K562 (cell line): ENCODE measurements around the gene COL13A1. TPM values are rescaled to one million over a fixed set of nuclear protein-coding genes. Genes with fewer than 3 reads are reported as not detected.

Source experiments
- ATAC-seq: fragments of 200-7000 bp; cut with Tn5 transposase; 3 replicates; pipeline ENCODE4 v1.9.1; 2020; ENCODE audit warnings: moderate library complexity
- BruUV-seq: library from RNA; stranded (reverse); fragments of 400-500 nt; replicated peaks from 2 replicates; lab custom pipeline; 2021; lab: Mats Ljungman, UMichigan
- CTCF ChIA-PET: fragments of 300-600 bp; formaldehyde crosslinking; extraction: SDS; loops from one replicate; lab custom pipeline; 2021; ENCODE audit warnings: low intra/inter-chr PET ratio; lab: Yijun Ruan, JAX
- POLR2A ChIA-PET: fragments of 300-600, 350-650 bp; sonication (Branson Sonifier 250); formaldehyde crosslinking; extraction: SDS; loops from one replicate; lab custom pipeline; 2021; ENCODE audit warnings: antibody characterized with exemption, inconsistent platforms; lab: Yijun Ruan, JAX
- DNase-seq, 4 experiments: peaks; one replicate each; pipeline versions ENCODE4 v3.0.0 to v3.0.0-alpha.2; 2011 to 2018; ENCODE audit warnings: low spot score in 3 of 4, mixed read lengths in 3 of 4; ENCODE audit errors: extremely low read depth in 1 of 4
- FAIRE-seq: peaks from 2 replicates; lab custom pipeline; 2011; peaks lifted over from hg19 to GRCh38; lab: Jason Lieb, UNC
- H2AFZ ChIP-seq: 2 replicates; pipeline ENCODE4 v1.6.0; 2011; ENCODE audit warnings: low read depth, low read length, control low read depth, inconsistent platforms
- H3K27ac ChIP-seq: fragments of 200-600 bp; 3 replicates; pipeline ENCODE4 v1.8.0; 2011; ENCODE audit warnings: low read depth, mild to moderate bottlenecking, control low read depth, inconsistent platforms, low read length, moderate library complexity, mixed read lengths; ENCODE audit errors: extremely low read depth
- H3K27me3 ChIP-seq, 2 experiments: fragments of 300-600 bp in 1 of 2; 2 replicates in 1 of 2; 3 replicates in 1 of 2; pipeline versions ENCODE4 v1.6.0 to v1.8.0; 2011; ENCODE audit warnings: inconsistent platforms in 2 of 2, low read length in 2 of 2, mild to moderate bottlenecking in 1 of 2, mixed read lengths in 1 of 2, moderate library complexity in 1 of 2; ENCODE audit not compliant: control insufficient read depth in 2 of 2, insufficient read depth in 2 of 2
- H3K36me3 ChIP-seq: fragments of 300-600 bp; 3 replicates; pipeline ENCODE4 v1.8.0; 2011; ENCODE audit warnings: mild to moderate bottlenecking, low read length, inconsistent platforms; ENCODE audit not compliant: control insufficient read depth, insufficient read depth
- H3K4me1 ChIP-seq, 2 experiments: fragments of 200-600 bp in 1 of 2; replicated peaks in 1 of 2; 2 replicates in 1 of 2; 3 replicates in 1 of 2; pipeline versions ENCODE4 v1.5.1 to v1.8.0; 2011; ENCODE audit warnings: inconsistent platforms in 2 of 2, low read length in 2 of 2, mild to moderate bottlenecking in 1 of 2, mixed read lengths in 1 of 2, moderate library complexity in 1 of 2; ENCODE audit not compliant: control insufficient read depth in 2 of 2, insufficient read depth in 2 of 2
- H3K4me2 ChIP-seq: 2 replicates; pipeline ENCODE4 v1.6.1; 2011; ENCODE audit warnings: low read length, control low read depth, inconsistent platforms, mixed read lengths; ENCODE audit not compliant: insufficient read depth
- H3K4me3 ChIP-seq: fragments of 200-600 bp; sonication (generic), shearing (Covaris generic); 2 replicates; pipeline ENCODE4 v1.5.1; 2016; ENCODE audit warnings: control low read depth, inconsistent platforms
- H3K79me2 ChIP-seq: fragments of 200-600 bp; 3 replicates; pipeline ENCODE4 v1.8.0; 2011; ENCODE audit warnings: low read length, inconsistent platforms; ENCODE audit not compliant: control insufficient read depth, insufficient read depth
- H3K9ac ChIP-seq, 2 experiments: 2 replicates each; pipeline versions ENCODE4 v1.6.0 to v1.6.1; 2011; ENCODE audit warnings: low read depth in 2 of 2, low read length in 2 of 2, control low read depth in 1 of 2, inconsistent platforms in 1 of 2, mild to moderate bottlenecking in 1 of 2, mixed read lengths in 1 of 2; ENCODE audit not compliant: insufficient read depth in 1 of 2
- H3K9me1 ChIP-seq: one replicate; pipeline ENCODE4 v1.6.0; 2011; ENCODE audit warnings: inconsistent platforms, mild to moderate bottlenecking, low read length, moderate library complexity; ENCODE audit not compliant: control insufficient read depth, insufficient read depth
- H3K9me3 ChIP-seq: replicated peaks from 2 replicates; pipeline ENCODE4 v1.5.1; 2011; ENCODE audit warnings: low read depth, low read length, inconsistent platforms; ENCODE audit not compliant: control insufficient read depth, insufficient read depth
- H4K20me1 ChIP-seq: replicated peaks from 2 replicates; pipeline ENCODE4 v1.6.1; 2011; ENCODE audit warnings: low read length, inconsistent platforms, mixed read lengths; ENCODE audit not compliant: control insufficient read depth, insufficient read depth
- BCL6 ChIP-seq: fragments of 250-450 bp; sonication (Bioruptor Pico); IDR thresholded peaks from 2 replicates; pipeline ENCODE4 v1.4.0; 2020
- CBX5 ChIP-seq: IDR thresholded peaks from 2 replicates; pipeline ENCODE4 v1.6.1; 2014; ENCODE audit warnings: low read depth, borderline replicate concordance
- CTBP1 ChIP-seq: fragments of 450-650 bp; IDR thresholded peaks from 2 replicates; pipeline ENCODE4 v1.6.1; 2016; ENCODE audit warnings: borderline replicate concordance
- DEAF1 ChIP-seq: fragments of 450-650 bp; formaldehyde crosslinking; IDR thresholded peaks from 2 replicates; pipeline ENCODE4 v1.4.0; 2020; ENCODE audit warnings: mild to moderate bottlenecking, moderate library complexity
- ETS1 ChIP-seq: conservative IDR thresholded peaks from 2 replicates; pipeline ENCODE4 v1.6.1; 2011; ENCODE audit warnings: low read depth, mild to moderate bottlenecking, low read length; ENCODE audit not compliant: control insufficient read depth
- FOXK1 ChIP-seq: sonication (generic); formaldehyde crosslinking; IDR thresholded peaks from 2 replicates; pipeline ENCODE4 v1.8.0; 2022; ENCODE audit warnings: missing genetic modification reagents, mild to moderate bottlenecking, borderline replicate concordance
- GABPB2 ChIP-seq: fragments of 250-450 bp; sonication (Bioruptor Pico); conservative IDR thresholded peaks from 2 replicates; pipeline ENCODE4 v1.5.1; 2021; ENCODE audit warnings: mild to moderate bottlenecking
- HIVEP1 ChIP-seq: fragments of 250-450 bp; sonication (Bioruptor Pico); IDR thresholded peaks from 2 replicates; pipeline ENCODE4 v1.4.0; 2020; ENCODE audit warnings: mild to moderate bottlenecking
- HMG20A ChIP-seq: fragments of 450-650 bp; formaldehyde crosslinking; conservative IDR thresholded peaks from 2 replicates; pipeline ENCODE4 v1.4.0; 2020; ENCODE audit warnings: mild to moderate bottlenecking, mixed read lengths
- NFE2 ChIP-seq: IDR thresholded peaks from 2 replicates; pipeline ENCODE4 v1.6.1; 2014; ENCODE audit warnings: antibody characterized with exemption, low read depth
- RAD21 ChIP-seq, 2 experiments: fragments of 250-450 bp in 1 of 2; fragments of 450-650 bp in 1 of 2; sonication (Bioruptor Pico) in 1 of 2; formaldehyde crosslinking in 1 of 2; IDR thresholded peaks in 1 of 2; conservative IDR thresholded peaks in 1 of 2; 2 replicates each; pipeline versions ENCODE4 v1.4.0 to v1.8.0; 2020 to 2022; ENCODE audit warnings: mild to moderate bottlenecking in 2 of 2, moderate library complexity in 1 of 2
- RCOR1 ChIP-seq, 2 experiments: IDR thresholded peaks; 2 replicates each; pipeline ENCODE4 v1.6.1; 2012; ENCODE audit warnings: low read depth in 2 of 2, low read length in 2 of 2, borderline replicate concordance in 1 of 2, improper control_type of control experiment in 1 of 2
- SMC3 ChIP-seq: conservative IDR thresholded peaks from 2 replicates; pipeline ENCODE4 v1.6.1; 2011; ENCODE audit warnings: low read depth, low read length, improper control_type of control experiment; ENCODE audit not compliant: insufficient read depth
- SRSF9 ChIP-seq: fragments of 200-400 bp; formaldehyde crosslinking; IDR thresholded peaks from 2 replicates; pipeline ENCODE4 v1.6.1; 2017; ENCODE audit warnings: low read depth, low read length, borderline replicate concordance
- TFE3 ChIP-seq: fragments of 450-650 bp; formaldehyde crosslinking; IDR thresholded peaks from 2 replicates; pipeline ENCODE4 v1.4.0; 2020; ENCODE audit warnings: mild to moderate bottlenecking, mixed read lengths
- ZNF511 ChIP-seq: sonication (generic); formaldehyde crosslinking; IDR thresholded peaks from 2 replicates; pipeline ENCODE4 v1.8.0; 2022; ENCODE audit warnings: mild to moderate bottlenecking, missing genetic modification reagents
- WGBS: fragments of 100-300 bp; shearing (Covaris generic); methylation state at CpG from one replicate; pipeline ENCODE4 v1.1.6; 2016; ENCODE audit warnings: low coverage, mixed read lengths; ENCODE audit not compliant: insufficient coverage; ENCODE audit errors: missing lambda C conversion rate; 5-methylcytosine and 5-hydroxymethylcytosine counted together
- in situ Hi-C: fragments of 300-500 bp; cut with MboI; formaldehyde crosslinking; loops from 4 replicates; pipeline ENCODE4 v1.15.0; 2018; ENCODE audit warnings: inconsistent platforms, mixed read lengths
- intact Hi-C: fragments of 100-400 bp; cut with micrococcal nuclease; formaldehyde crosslinking; loops from 2 replicates; pipeline ENCODE4 v1.14.2; 2022
- polyA plus RNA-seq, 8 experiments: library from polyadenylated mRNA; depleted of rRNA in 4 of 8; stranded (reverse) in 5 of 8; unstranded in 3 of 8; fragments of >200 nt; fragmentation: Nextera tagmentation in 2 of 8; fragmentation: Illumina TruSeq in 1 of 8; extraction: Ambion mirVana in 2 of 8; extraction: Trizol in 1 of 8; gene quantifications; 2 replicates each; pipeline versions ENCODE4 v1.2.1 to v1.2.3, GENCODE V29; 2011 to 2014; ENCODE audit warnings: inconsistent platforms in 1 of 8, missing spikeins in 1 of 8
- total RNA-seq, 7 experiments: library from RNA; depleted of rRNA in 6 of 7; stranded (reverse); fragments of >200 nt in 6 of 7; fragmentation: Illumina TruSeq in 2 of 7; extraction: Trizol in 2 of 7; gene quantifications; 2 replicates each; pipeline versions ENCODE4 v1.2.1 to v1.2.3, GENCODE V29; 2011 to 2021; ENCODE audit warnings: low replicate concordance in 1 of 7

COL13A1 gene
- total and polyA plus RNA-seq, 9 of the 15 experiments (the other 6 are each of a cell fraction or from before 2014, with no cell fraction given) = not detected

- no peak for TF ChIP-seq ETS1
- TF ChIP-seq CBX5 = no peak
- TF ChIP-seq GABPB2 (CRISPR knock-in tag) = no peak
- TF ChIP-seq SRSF9 = no peak
- peak in 1 of 2 experiments; percentile 23; a peak in 1 of 4 replicates for TF ChIP-seq RAD21 (CRISPR knock-in tag; conservative IDR thresholded peaks at IDR 0.05 in 1 of 2, IDR thresholded peaks at IDR 0.05 in 1 of 2)
Measured at GRCh38 chr10:69934768-69935167, 133.1 kb downstream of the COL13A1 start (continued).

GRCh38 chr10:69936091-69936490 lies 134.4 kb downstream of the COL13A1 start:
- ATAC-seq (peak; percentile 87), DNase-seq (peak; percentile 30 to 62 (median 46)), FAIRE-seq (no peak)
- no peak overlapping the region for H3K9ac ChIP-seq
- intact Hi-C loops (no loop called here), in situ Hi-C loops (no loop called here)
- no peaks in the 10 kb centered on the region for H3K4me1 ChIP-seq
- 0% methylated on average over 2 of the region's 3 CpGs for WGBS
- no peaks in the 10 kb centered on the region for H3K36me3 ChIP-seq
- H3K9me3 ChIP-seq = no peaks in the 10 kb centered on the region
- H3K27me3 ChIP-seq = peaks cover 10 to 34% of the 10 kb centered on the region in 2 experiments; a peak in 4 of 5 replicates
- POLR2A ChIA-PET = no interaction called here
- H2AFZ ChIP-seq = no peak overlapping the region
- no peak overlapping the region for H3K4me2 ChIP-seq
- no peaks in the 10 kb centered on the region for H3K9me1 ChIP-seq
- peaks cover 8% of the 10 kb centered on the region; the same call in 1 of the 2 replicates for H4K20me1 ChIP-seq
- H3K27ac ChIP-seq = no peak overlapping the region
- CTCF ChIA-PET = no interaction called here
- no peaks in the 10 kb centered on the region for H3K79me2 ChIP-seq
- no TSS peak for BruUV-seq
- H3K4me3 ChIP-seq = no peak overlapping the region
- TF ChIP-seq TFE3 (CRISPR knock-in tag) (no peak), FOXK1 (CRISPR knock-in tag) (no peak), RAD21 (CRISPR knock-in tag; conservative IDR thresholded peaks at IDR 0.05 in 1 of 2, IDR thresholded peaks at IDR 0.05 in 1 of 2) (peak in 1 of 2 experiments; percentile 57; a peak in 3 of 4 replicates), CTBP1 (peak; percentile 42; the same call in 1 of the 2 replicates), HIVEP1 (CRISPR knock-in tag) (no peak), SMC3 (0 out of 2 replicates have a peak, but pooled peaks have one; percentile 31), NFE2 (no peak), BCL6 (CRISPR knock-in tag) (no peak), ZNF511 (no peak), RCOR1 (IDR thresholded peaks at IDR 0.05; ENCODE audit: borderline replicate concordance in 1 of 2, low read depth in 2 of 2, low read length in 2 of 2) (peak in 1 of 2 experiments; percentile 50; a peak in 1 of 4 replicates), DEAF1 (CRISPR knock-in tag) (no peak), HMG20A (CRISPR knock-in tag) (no peak)
